HEK293 (cell line): ENCODE measurements around the gene SLC16A10.

Source experiments
- CTCF ChIA-PET: fragments of 350-600 bp; formaldehyde crosslinking; extraction: SDS; loops from one replicate; lab custom pipeline; 2021; ENCODE audit warnings: antibody characterized with exemption; lab: Yijun Ruan, JAX
- POLR2A ChIA-PET: fragments of 300-600 bp; formaldehyde crosslinking; extraction: SDS; loops from one replicate; lab custom pipeline; 2020; ENCODE audit warnings: antibody characterized with exemption, inconsistent platforms; lab: Yijun Ruan, JAX
- H3K27ac ChIP-seq: fragments of 200-500 bp; sonication (Bioruptor generic); 2 replicates; pipeline ENCODE4 v1.5.1; 2014; ENCODE audit warnings: low read depth, low read length, control low read depth, inconsistent platforms; ENCODE audit errors: extremely low read depth
- H3K36me3 ChIP-seq, 2 experiments: fragments of 200-500 bp in 1 of 2; sonication (Bioruptor generic) in 1 of 2; 1 replicate in 1 of 2; 2 replicates in 1 of 2; pipeline ENCODE4 v1.5.1; 2014 to 2017; ENCODE audit warnings: inconsistent platforms in 2 of 2, low read length in 2 of 2; ENCODE audit not compliant: control insufficient read depth in 2 of 2, insufficient read depth in 1 of 2
- H3K4me1 ChIP-seq: fragments of 200-500 bp; sonication (Bioruptor generic); 2 replicates; pipeline ENCODE4 v1.5.1; 2014; ENCODE audit warnings: mild to moderate bottlenecking, low read length, inconsistent platforms; ENCODE audit not compliant: control insufficient read depth, insufficient read depth
- H3K4me3 ChIP-seq: 2 replicates; pipeline ENCODE4 v1.5.1; 2011; ENCODE audit warnings: low read depth, mild to moderate bottlenecking, control low read depth, low read length, moderate library complexity
- H3K9me3 ChIP-seq: fragments of 200-500 bp; sonication (Bioruptor generic); 2 replicates; pipeline ENCODE4 v1.5.1; 2014; ENCODE audit warnings: low read depth, low read length, inconsistent platforms; ENCODE audit not compliant: control insufficient read depth, insufficient read depth
- IKZF3 ChIP-seq: fragments of 450-650 bp; IDR thresholded peaks from 2 replicates; pipeline ENCODE4 v1.5.0; 2018; ENCODE audit warnings: missing biosample characterization, mild to moderate bottlenecking, missing genetic modification characterization, moderate library complexity
- KLF8 ChIP-seq: fragments of 450-650 bp; formaldehyde crosslinking; IDR thresholded peaks from 2 replicates; pipeline ENCODE4 v1.5.1; 2016; ENCODE audit warnings: missing biosample characterization, missing genetic modification characterization
- KLF9 ChIP-seq: fragments of 450-650 bp; formaldehyde crosslinking; IDR thresholded peaks from 2 replicates; pipeline ENCODE4 v1.5.1; 2016; ENCODE audit warnings: missing biosample characterization, missing genetic modification characterization, low read depth
- SCRT2 ChIP-seq: fragments of 450-650 bp; formaldehyde crosslinking; IDR thresholded peaks from 2 replicates; pipeline ENCODE4 v1.5.1; 2016; ENCODE audit warnings: missing biosample characterization, missing genetic modification characterization
- SP2 ChIP-seq: fragments of 450-650 bp; formaldehyde crosslinking; IDR thresholded peaks from 2 replicates; pipeline ENCODE4 v1.5.1; 2016; ENCODE audit warnings: missing biosample characterization, missing genetic modification characterization
- TRIM28 ChIP-seq: IDR thresholded peaks from 2 replicates; pipeline ENCODE4 v1.6.1; 2011; ENCODE audit warnings: low read length, control low read depth, borderline replicate concordance
- ZBTB21 ChIP-seq: fragments of 450-650 bp; formaldehyde crosslinking; IDR thresholded peaks from 2 replicates; pipeline ENCODE4 v1.5.1; 2017; ENCODE audit warnings: missing biosample characterization, missing genetic modification characterization
- ZFP3 ChIP-seq: fragments of 450-650 bp; formaldehyde crosslinking; IDR thresholded peaks from 2 replicates; pipeline ENCODE4 v1.5.1; 2016; ENCODE audit warnings: low read depth, missing biosample characterization, missing genetic modification characterization
- ZNF10 ChIP-seq: fragments of 450-650 bp; formaldehyde crosslinking; IDR thresholded peaks from 2 replicates; pipeline ENCODE4 v1.5.1; 2017; ENCODE audit warnings: missing biosample characterization, missing genetic modification characterization
- ZNF174 ChIP-seq: fragments of 450-650 bp; formaldehyde crosslinking; IDR thresholded peaks from 2 replicates; pipeline ENCODE4 v1.5.0; 2017; ENCODE audit warnings: missing biosample characterization, mild to moderate bottlenecking, missing genetic modification characterization
- ZNF335 ChIP-seq: fragments of 450-650 bp; formaldehyde crosslinking; conservative IDR thresholded peaks from 2 replicates; pipeline ENCODE4 v1.5.1; 2016; ENCODE audit warnings: missing biosample characterization, missing genetic modification characterization
- ZNF366 ChIP-seq: fragments of 450-650 bp; formaldehyde crosslinking; conservative IDR thresholded peaks from 2 replicates; pipeline ENCODE4 v1.5.1; 2016; ENCODE audit warnings: missing biosample characterization, missing genetic modification characterization
- ZNF404 ChIP-seq: fragments of 450-650 bp; formaldehyde crosslinking; IDR thresholded peaks from 2 replicates; pipeline ENCODE4 v1.5.1; 2017; ENCODE audit warnings: missing biosample characterization, missing genetic modification characterization
- ZNF48 ChIP-seq: fragments of 450-650 bp; formaldehyde crosslinking; IDR thresholded peaks from 2 replicates; pipeline ENCODE4 v1.5.1; 2016; ENCODE audit warnings: missing biosample characterization, missing genetic modification characterization
- ZNF561 ChIP-seq: fragments of 450-650 bp; IDR thresholded peaks from 2 replicates; pipeline ENCODE4 v1.5.1; 2018; ENCODE audit warnings: missing biosample characterization, missing genetic modification characterization, borderline replicate concordance
- ZNF600 ChIP-seq: fragments of 450-650 bp; formaldehyde crosslinking; IDR thresholded peaks from 2 replicates; pipeline ENCODE4 v1.5.1; 2016; ENCODE audit warnings: missing biosample characterization, missing genetic modification characterization
- ZNF629 ChIP-seq: fragments of 450-650 bp; formaldehyde crosslinking; IDR thresholded peaks from 2 replicates; pipeline ENCODE4 v1.5.1; 2017; ENCODE audit warnings: missing biosample characterization, missing genetic modification characterization
- ZNF76 ChIP-seq: fragments of 450-650 bp; formaldehyde crosslinking; IDR thresholded peaks from 2 replicates; pipeline ENCODE4; 2016; ENCODE audit warnings: low read depth, missing biosample characterization, missing genetic modification characterization, borderline replicate concordance
- ZNF785 ChIP-seq: fragments of 450-650 bp; formaldehyde crosslinking; IDR thresholded peaks from 2 replicates; pipeline ENCODE4 v1.5.1; 2016; ENCODE audit warnings: missing biosample characterization, missing genetic modification characterization
- ZNF791 ChIP-seq: fragments of 450-650 bp; formaldehyde crosslinking; IDR thresholded peaks from 2 replicates; pipeline ENCODE4 v1.5.1; 2016; ENCODE audit warnings: missing biosample characterization, missing genetic modification characterization
- ZSCAN30 ChIP-seq: fragments of 450-650 bp; IDR thresholded peaks from 2 replicates; pipeline ENCODE4 v1.5.1; 2018; ENCODE audit warnings: missing biosample characterization, mild to moderate bottlenecking, missing genetic modification characterization, moderate library complexity
- ZXDB ChIP-seq: fragments of 450-650 bp; formaldehyde crosslinking; IDR thresholded peaks from 2 replicates; pipeline ENCODE4 v1.5.1; 2016; ENCODE audit warnings: missing biosample characterization, missing genetic modification characterization
- TF ChIP-seq, protein P1 (sequence below): fragments of 450-650 bp; formaldehyde crosslinking; IDR thresholded peaks from 2 replicates; pipeline ENCODE4 v1.5.1; 2016; ENCODE audit warnings: missing biosample characterization, missing genetic modification characterization
- TF ChIP-seq, protein P2 (sequence below): fragments of 450-650 bp; formaldehyde crosslinking; IDR thresholded peaks from 2 replicates; pipeline ENCODE4 v1.5.1; 2016; ENCODE audit warnings: missing biosample characterization, missing genetic modification characterization
- TF ChIP-seq, protein P3 (sequence below): fragments of 450-650 bp; formaldehyde crosslinking; IDR thresholded peaks from 2 replicates; pipeline ENCODE4 v1.5.1; 2016; ENCODE audit warnings: missing biosample characterization, missing genetic modification characterization

SLC16A10 gene

DNA sequence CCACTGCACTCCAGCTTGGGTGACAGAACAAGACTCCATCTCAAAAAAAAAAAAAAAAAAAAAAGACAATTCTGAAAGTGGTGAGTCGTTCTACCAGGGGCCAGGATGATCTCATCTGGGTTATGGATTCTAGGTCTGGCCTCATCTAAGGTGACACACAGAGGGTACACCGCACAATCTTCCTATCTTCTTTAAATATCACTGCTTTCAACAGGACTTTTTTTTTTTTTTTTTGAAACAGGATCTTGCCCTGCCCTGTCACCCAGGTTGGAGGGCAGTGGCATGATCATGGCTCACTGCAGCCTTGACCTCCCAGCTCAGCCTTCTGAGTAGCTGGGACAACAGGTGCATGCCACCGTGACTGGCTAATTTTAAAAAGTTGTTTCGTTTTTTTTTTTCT lies 67.7 kb downstream of the SLC16A10 start:
- CTCF ChIA-PET, result interaction anchor here (0.7 to 1.7 kb wide), 4 partner anchors 11 to 587 kb away, joined by 3 read pairs; no protein-coding TSS in a partner anchor
- Histone ChIP-seq H3K27ac (no peak overlapping the region), H3K4me1 (no peaks in the 10 kb centered on the region), H3K36me3 (no peaks in the 10 kb centered on the region), H3K4me3 (no peak overlapping the region), H3K9me3 (no peaks in the 10 kb centered on the region)
- POLR2A ChIA-PET, result no interaction called here
- no peak for TF ChIP-seq ZNF76 (tag by site-specific recombination)
- no peak for TF ChIP-seq KLF9 (tag by site-specific recombination)
- TF ChIP-seq ZSCAN30 (tag by site-specific recombination), result no peak
- TF ChIP-seq SCRT2 (tag by site-specific recombination), result peak; percentile 84
- TF ChIP-seq, protein P1, sequence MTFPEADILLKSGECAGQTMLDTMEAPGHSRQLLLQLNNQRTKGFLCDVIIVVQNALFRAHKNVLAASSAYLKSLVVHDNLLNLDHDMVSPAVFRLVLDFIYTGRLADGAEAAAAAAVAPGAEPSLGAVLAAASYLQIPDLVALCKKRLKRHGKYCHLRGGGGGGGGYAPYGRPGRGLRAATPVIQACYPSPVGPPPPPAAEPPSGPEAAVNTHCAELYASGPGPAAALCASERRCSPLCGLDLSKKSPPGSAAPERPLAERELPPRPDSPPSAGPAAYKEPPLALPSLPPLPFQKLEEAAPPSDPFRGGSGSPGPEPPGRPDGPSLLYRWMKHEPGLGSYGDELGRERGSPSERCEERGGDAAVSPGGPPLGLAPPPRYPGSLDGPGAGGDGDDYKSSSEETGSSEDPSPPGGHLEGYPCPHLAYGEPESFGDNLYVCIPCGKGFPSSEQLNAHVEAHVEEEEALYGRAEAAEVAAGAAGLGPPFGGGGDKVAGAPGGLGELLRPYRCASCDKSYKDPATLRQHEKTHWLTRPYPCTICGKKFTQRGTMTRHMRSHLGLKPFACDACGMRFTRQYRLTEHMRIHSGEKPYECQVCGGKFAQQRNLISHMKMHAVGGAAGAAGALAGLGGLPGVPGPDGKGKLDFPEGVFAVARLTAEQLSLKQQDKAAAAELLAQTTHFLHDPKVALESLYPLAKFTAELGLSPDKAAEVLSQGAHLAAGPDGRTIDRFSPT (tag by site-specific recombination), result no peak
- no peak for TF ChIP-seq SP2 (tag by site-specific recombination)
- no peak for TF ChIP-seq ZNF48 (tag by site-specific recombination)
- TF ChIP-seq ZNF335 (tag by site-specific recombination), result no peak
- TF ChIP-seq ZNF791 (tag by site-specific recombination), result no peak
- TF ChIP-seq, protein P2, sequence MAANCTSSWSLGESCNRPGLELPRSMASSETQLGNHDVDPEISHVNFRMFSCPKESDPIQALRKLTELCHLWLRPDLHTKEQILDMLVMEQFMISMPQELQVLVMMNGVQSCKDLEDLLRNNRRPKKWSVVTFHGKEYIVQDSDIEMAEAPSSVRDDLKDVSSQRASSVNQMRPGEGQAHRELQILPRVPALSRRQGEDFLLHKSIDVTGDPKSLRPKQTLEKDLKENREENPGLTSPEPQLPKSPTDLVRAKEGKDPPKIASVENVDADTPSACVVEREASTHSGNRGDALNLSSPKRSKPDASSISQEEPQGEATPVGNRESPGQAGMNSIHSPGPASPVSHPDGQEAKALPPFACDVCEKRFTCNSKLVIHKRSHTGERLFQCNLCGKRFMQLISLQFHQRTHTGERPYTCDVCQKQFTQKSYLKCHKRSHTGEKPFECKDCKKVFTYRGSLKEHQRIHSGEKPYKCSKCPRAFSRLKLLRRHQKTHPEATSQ (tag by site-specific recombination), result no peak
- no peak for TF ChIP-seq ZNF629
- no peak for TF ChIP-seq ZNF404 (tag by site-specific recombination)
- TF ChIP-seq ZBTB21 (tag by site-specific recombination), result no peak
- no peak for TF ChIP-seq IKZF3 (tag by site-specific recombination)
- no peak for TF ChIP-seq TRIM28
- no peak for TF ChIP-seq ZFP3 (tag by site-specific recombination)
- TF ChIP-seq ZNF561 (tag by site-specific recombination), result no peak
- peak; percentile 28; the same call in 1 of the 2 replicates for TF ChIP-seq ZXDB
- TF ChIP-seq KLF8 (tag by site-specific recombination), result no peak
- no peak for TF ChIP-seq ZNF174 (tag by site-specific recombination)
- 0 out of 2 replicates have a peak, but pooled peaks have one; percentile 12 for TF ChIP-seq ZNF366
- no peak for TF ChIP-seq ZNF785
- TF ChIP-seq, protein P3, sequence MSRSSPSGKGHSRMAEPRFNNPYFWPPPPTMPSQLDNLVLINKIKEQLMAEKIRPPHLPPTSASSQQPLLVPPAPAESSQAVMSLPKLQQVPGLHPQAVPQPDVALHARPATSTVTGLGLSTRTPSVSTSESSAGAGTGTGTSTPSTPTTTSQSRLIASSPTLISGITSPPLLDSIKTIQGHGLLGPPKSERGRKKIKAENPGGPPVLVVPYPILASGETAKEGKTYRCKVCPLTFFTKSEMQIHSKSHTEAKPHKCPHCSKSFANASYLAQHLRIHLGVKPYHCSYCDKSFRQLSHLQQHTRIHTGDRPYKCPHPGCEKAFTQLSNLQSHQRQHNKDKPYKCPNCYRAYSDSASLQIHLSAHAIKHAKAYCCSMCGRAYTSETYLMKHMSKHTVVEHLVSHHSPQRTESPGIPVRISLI, result peak; percentile 69; the same call in 1 of the 2 replicates
- TF ChIP-seq ZNF10 (tag by site-specific recombination), result no peak
- TF ChIP-seq ZNF600 (tag by site-specific recombination), result peak; percentile 91
- TF ChIP-seq, all 188 proteins: peak for 5
